Lower leg skin (tissue), 4 donors: ENCODE results near the gene TNS2. TPM values are rescaled to one million over a fixed set of nuclear protein-coding genes. Genes with fewer than 3 reads are reported as not detected.
"Not testable (repeated sequence)": the region's sequence is repeated elsewhere in the genome, so short reads cannot be mapped to it uniquely, and the experiment has no call there.

Experiments
- DNase-seq, 2 donors: peaks; one replicate each; pipeline ENCODE4 v3.0.0-alpha.2; 2019; ENCODE audit warnings: low spot score in 2 of 2
- H3K4me3 ChIP-seq: fragments of 200-600 bp; sonication (generic); 2 replicates; pipeline ENCODE4 v1.5.1; 2017; ENCODE audit warnings: mild to moderate bottlenecking, low read depth; ENCODE audit not compliant: poor library complexity, severe bottlenecking
- CTCF ChIP-seq, 3 donors: fragments of 450-650 bp; IDR thresholded peaks; one replicate each; pipeline ENCODE4 v1.5.1; 2016; ENCODE audit warnings: antibody characterized with exemption in 3 of 3, mild to moderate bottlenecking in 3 of 3, moderate library complexity in 2 of 3
- POLR2A ChIP-seq, 2 donors: fragments of 450-650 bp; IDR thresholded peaks; one replicate each; pipeline ENCODE4 v1.6.1; 2016 to 2017; ENCODE audit warnings: antibody characterized with exemption in 2 of 2, mild to moderate bottlenecking in 1 of 2, moderate library complexity in 1 of 2
- WGBS, 2 donors: methylation state at CpG; one replicate each; pipeline ENCODE4 v1.1.5; 2018; 5-methylcytosine and 5-hydroxymethylcytosine counted together
- intact Hi-C: fragments of 100-400 bp; cut with DNase I; formaldehyde crosslinking; loops from one replicate; pipeline ENCODE4 v1.15.0; 2023; ENCODE audit warnings: low total_unique reads
- total RNA-seq, 4 donors: library from RNA; depleted of rRNA; stranded (reverse); fragments of >200 nt; gene quantifications; one replicate each; pipeline ENCODE4 v1.1.0, GENCODE V29; 2016

The TNS2 gene
- total RNA-seq, 4 donors from 2014 or later, result 21.8 to 87.1 (median 65.9) TPM

- H3K4me3 ChIP-seq, result no peak overlapping the region
- WGBS, 2 donors, result 83 to 89% methylated on average over 3 of the region's 3 CpGs
- TF ChIP-seq POLR2A (IDR thresholded peaks at IDR 0.05) (no peak), CTCF (IDR thresholded peaks at IDR 0.05) (no peak)
- no peak for DNase-seq
- intact Hi-C loops, result no loop called here
Measured at GRCh38 chr12:53012928-53013327, 36.9 kb upstream of the TNS2 start.

- no peak for TF ChIP-seq CTCF (IDR thresholded peaks at IDR 0.05)
- no peak for TF ChIP-seq POLR2A (IDR thresholded peaks at IDR 0.05)
- whole genome bisulfite sequencing, 2 donors, result 79 to 88% methylated on average over 2 of the region's 2 CpGs
- intact Hi-C loops, result no loop called here
- no peak for DNase-seq
- no peak overlapping the region for H3K4me3 ChIP-seq
Measured at GRCh38 chr12:53014709-53015108, 35.2 kb upstream of the TNS2 start.

- WGBS, 2 donors, result 84 to 86% methylated on average over 3 of the region's 3 CpGs
- no peak overlapping the region for H3K4me3 ChIP-seq
- no peak for TF ChIP-seq POLR2A (IDR thresholded peaks at IDR 0.05)
- TF ChIP-seq CTCF (IDR thresholded peaks at IDR 0.05), result no peak
- no peak for DNase-seq
- intact Hi-C loops, result no loop called here
Measured at GRCh38 chr12:53025250-53025649, 24.6 kb upstream of the TNS2 start.

- H3K4me3 ChIP-seq, intact Hi-C loops, DNase-seq: not testable (repeated sequence)
- 88 to 89% methylated on average over 13 of the region's 13 CpGs for WGBS, 2 donors
Measured at GRCh38 chr12:53027014-53027413, 22.9 kb upstream of the TNS2 start.

GRCh38 chr12:53031616-53032015 lies 18.2 kb upstream of the TNS2 start:
- 92 to 94% methylated on average over 3 of the region's 3 CpGs for WGBS, 2 donors
- no peak for DNase-seq
- intact Hi-C loops, result no loop called here
- H3K4me3 ChIP-seq, result no peak overlapping the region
- TF ChIP-seq POLR2A (IDR thresholded peaks at IDR 0.05), result no peak
- no peak for TF ChIP-seq CTCF (IDR thresholded peaks at IDR 0.05)

- DNase-seq, H3K4me3 ChIP-seq, intact Hi-C loops: not testable (repeated sequence)
- 80 to 82% methylated on average over 10 of the region's 10 CpGs for WGBS, 2 donors
Measured at GRCh38 chr12:53033832-53034231, 16.0 kb upstream of the TNS2 start.

- 83 to 86% methylated on average over 8 of the region's 8 CpGs for WGBS, 2 donors
- DNase-seq, result no peak
- TF ChIP-seq POLR2A (IDR thresholded peaks at IDR 0.05) (no peak), CTCF (IDR thresholded peaks at IDR 0.05) (no peak)
- H3K4me3 ChIP-seq, result no peak overlapping the region
- intact Hi-C loops, result no loop called here
Measured at GRCh38 chr12:53034459-53034858, 15.4 kb upstream of the TNS2 start.
